Measurements from ENCODE around the gene OR6V1.

OR6V1 gene

DNA sequence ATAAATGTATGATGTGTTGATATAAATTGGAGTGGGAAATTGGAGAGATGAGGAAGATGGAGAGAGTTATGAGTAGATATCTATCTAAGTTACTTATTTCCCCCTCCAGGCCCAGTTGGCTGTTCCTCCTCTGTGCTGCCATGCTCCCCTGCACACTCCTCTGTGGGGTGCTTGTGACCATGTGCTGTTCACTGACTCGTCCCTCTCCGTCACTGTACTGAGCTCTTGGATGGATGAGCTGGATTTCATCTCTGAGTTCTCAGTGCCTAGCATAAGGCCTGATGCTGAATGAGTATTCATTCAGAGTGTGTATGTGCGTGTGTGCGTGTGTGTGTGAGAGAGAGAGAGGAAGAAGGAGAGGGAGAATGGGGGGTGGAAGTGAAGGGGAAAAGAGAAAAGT lies 39.7 kb upstream of the OR6V1 start:
- no peak overlapping the region for H3K4me3 ChIP-seq (ENCODE audit: low read depth, low read length)

DNA sequence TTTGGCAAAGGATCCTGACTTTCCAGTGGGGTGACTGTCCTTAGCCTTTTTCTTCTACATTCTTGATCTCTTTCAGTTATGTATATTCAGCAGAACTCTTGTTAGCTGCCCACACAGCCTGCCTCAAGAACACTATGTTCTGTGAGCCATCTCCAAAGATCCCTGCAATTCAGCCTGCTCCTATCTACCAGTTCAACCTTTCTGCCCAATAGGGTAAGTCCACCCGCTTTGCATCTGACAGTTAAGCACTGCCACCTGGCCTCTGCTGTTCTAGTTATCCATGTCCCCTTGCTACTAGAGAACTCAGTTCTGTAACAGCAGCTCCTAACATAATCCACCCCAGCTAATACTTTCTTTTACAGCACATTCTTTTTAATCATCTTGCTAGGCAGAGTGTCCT lies 38.7 kb upstream of the OR6V1 start:
- no peak overlapping the region for H3K4me3 ChIP-seq (ENCODE audit: low read depth, low read length)
- TF ChIP-seq, protein P1, sequence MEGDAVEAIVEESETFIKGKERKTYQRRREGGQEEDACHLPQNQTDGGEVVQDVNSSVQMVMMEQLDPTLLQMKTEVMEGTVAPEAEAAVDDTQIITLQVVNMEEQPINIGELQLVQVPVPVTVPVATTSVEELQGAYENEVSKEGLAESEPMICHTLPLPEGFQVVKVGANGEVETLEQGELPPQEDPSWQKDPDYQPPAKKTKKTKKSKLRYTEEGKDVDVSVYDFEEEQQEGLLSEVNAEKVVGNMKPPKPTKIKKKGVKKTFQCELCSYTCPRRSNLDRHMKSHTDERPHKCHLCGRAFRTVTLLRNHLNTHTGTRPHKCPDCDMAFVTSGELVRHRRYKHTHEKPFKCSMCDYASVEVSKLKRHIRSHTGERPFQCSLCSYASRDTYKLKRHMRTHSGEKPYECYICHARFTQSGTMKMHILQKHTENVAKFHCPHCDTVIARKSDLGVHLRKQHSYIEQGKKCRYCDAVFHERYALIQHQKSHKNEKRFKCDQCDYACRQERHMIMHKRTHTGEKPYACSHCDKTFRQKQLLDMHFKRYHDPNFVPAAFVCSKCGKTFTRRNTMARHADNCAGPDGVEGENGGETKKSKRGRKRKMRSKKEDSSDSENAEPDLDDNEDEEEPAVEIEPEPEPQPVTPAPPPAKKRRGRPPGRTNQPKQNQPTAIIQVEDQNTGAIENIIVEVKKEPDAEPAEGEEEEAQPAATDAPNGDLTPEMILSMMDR (IDR thresholded peaks at IDR 0.05; ENCODE audit: control insufficient read depth, extremely low read depth, insufficient read depth), result no peak
- no peak for DNase-seq (ENCODE audit: low read depth)

More for the DNA sequence above, 39.7 kb upstream of the OR6V1 start:
- TF ChIP-seq, protein P1 (IDR thresholded peaks at IDR 0.05; ENCODE audit: control insufficient read depth, extremely low read depth, insufficient read depth), result no peak
- no peak for DNase-seq (ENCODE audit: low read depth)

DNA sequence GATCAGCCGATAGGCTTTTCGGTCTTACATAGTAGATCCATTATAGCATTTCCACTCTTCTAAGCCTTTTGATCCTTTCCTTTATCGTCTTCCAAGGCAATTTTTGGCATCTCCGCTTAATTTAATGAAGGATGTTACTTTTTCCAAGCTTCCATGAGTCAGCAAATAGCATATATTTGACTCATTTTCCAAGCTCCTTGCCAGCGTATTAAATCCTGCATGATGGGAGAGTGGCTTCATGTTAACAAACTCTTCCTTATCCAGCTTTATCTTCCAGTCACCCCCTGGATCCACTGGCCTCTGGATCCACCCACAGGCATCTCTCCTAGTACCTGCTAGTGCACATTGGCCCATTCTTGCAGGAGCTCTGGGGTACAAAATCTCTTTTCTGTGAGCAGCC lies 38.2 kb upstream of the OR6V1 start:
- no peak overlapping the region for H3K4me3 ChIP-seq (ENCODE audit: low read depth, low read length)
- TF ChIP-seq, protein P1 (IDR thresholded peaks at IDR 0.05; ENCODE audit: control insufficient read depth, extremely low read depth, insufficient read depth), result no peak
- DNase-seq (ENCODE audit: low read depth), result no peak

DNA sequence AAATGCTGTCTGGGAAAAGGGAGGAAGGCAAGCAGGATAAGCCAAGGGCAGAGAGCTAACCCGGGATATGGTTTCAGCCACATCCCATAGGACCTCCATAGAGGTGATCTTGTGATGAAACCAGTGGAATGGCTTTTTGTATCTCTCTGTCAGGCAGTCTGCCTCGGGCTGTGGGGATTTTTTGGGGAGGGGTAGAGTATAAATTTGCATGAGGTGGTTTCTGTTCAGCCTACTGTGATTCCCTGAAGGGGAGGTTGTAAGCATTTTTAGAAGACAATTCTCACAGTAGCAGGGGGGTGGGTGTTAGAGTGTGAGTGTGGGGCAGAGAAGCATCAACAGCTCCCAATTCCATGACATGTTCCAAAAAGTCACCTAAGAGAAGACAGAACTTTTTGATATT lies 37.1 kb upstream of the OR6V1 start:
- no peak overlapping the region for H3K4me3 ChIP-seq (ENCODE audit: low read depth, low read length)
- DNase-seq (ENCODE audit: low read depth), result no peak
- TF ChIP-seq, protein P1 (IDR thresholded peaks at IDR 0.05; ENCODE audit: control insufficient read depth, extremely low read depth, insufficient read depth), result no peak

DNA sequence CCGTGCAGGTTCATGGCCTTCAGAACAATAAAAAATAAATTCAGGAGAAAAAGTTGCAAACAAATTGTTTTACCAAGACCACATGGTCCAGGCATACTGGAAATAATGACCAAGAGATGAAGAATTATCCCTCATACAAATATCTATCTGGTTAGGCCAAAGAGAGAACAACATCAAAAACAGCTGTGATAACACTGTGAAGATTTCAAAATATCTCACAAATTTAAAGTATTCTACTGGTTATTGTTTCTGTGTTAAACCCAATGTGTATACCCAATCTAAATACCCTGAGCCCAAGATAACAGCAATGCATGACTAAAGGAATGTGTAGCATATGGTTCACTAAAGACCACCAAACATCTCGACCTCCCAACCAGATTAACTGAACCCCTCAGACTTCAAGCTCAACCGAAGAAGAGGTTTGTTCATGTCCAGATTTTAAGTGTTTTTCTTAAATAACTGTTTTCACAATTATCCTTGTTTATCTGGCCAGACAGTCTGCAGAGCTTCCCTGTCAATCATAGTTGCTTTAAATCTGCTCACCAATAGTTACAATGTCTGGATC lies 36.1 kb upstream of the OR6V1 start:
- no peak for DNase-seq (ENCODE audit: low read depth)
- TF ChIP-seq, protein P1 (IDR thresholded peaks at IDR 0.05; ENCODE audit: control insufficient read depth, extremely low read depth, insufficient read depth), result no peak
- no peak overlapping the region for H3K4me3 ChIP-seq (ENCODE audit: low read depth, low read length)

DNA sequence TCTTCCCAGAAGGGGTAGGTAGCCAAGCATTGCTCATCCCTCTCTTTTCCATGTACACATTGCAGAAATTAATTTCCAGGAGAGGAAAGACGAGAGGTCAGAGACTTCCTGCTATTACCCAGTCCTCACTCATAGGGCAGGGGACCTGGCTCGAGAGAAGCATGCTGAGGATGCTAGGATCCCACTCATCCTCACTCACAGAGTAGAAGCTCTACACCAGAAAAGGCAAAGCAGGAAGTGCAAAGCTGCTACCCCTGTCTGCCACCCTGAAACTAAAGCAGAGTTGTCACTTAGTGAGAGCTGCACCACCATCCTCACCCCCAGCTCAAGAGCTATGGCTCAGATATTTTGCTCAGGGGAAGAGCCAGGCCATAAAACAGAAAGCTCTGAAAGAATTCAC lies 35.1 kb upstream of the OR6V1 start:
- no peak for DNase-seq (ENCODE audit: low read depth)
- TF ChIP-seq, protein P1 (IDR thresholded peaks at IDR 0.05; ENCODE audit: control insufficient read depth, extremely low read depth, insufficient read depth), result no peak
- no peak overlapping the region for H3K4me3 ChIP-seq (ENCODE audit: low read depth, low read length)

DNA sequence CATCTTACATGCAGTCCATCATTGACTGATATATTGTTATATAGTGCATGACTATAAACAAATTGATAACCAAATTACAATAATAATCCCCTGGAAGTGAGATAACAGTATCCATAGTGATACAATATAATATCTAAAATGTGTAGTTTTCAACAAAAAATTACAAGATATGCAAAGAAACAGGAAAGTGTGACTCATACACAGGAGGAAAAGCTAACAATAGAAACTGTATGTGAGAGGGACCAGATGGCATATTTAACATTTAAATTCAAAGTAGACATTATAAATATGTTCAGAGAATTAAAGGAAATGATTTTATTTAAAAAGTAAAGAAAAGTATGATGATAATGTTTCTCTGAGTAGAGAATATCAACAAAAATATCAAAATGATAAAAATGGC lies 33.2 kb upstream of the OR6V1 start:
- DNase-seq (ENCODE audit: low read depth), result no peak
- TF ChIP-seq, protein P1 (IDR thresholded peaks at IDR 0.05; ENCODE audit: control insufficient read depth, extremely low read depth, insufficient read depth), result no peak
- no peak overlapping the region for H3K4me3 ChIP-seq (ENCODE audit: low read depth, low read length)

Data from LNCaP clone FGC (cell line).